HepG2 (cell line): ENCODE data around the gene PDCD1LG2. TPM values are rescaled to one million over a fixed set of nuclear protein-coding genes. Genes with fewer than 3 reads are reported as not detected.

Source experiments
- ATAC-seq: fragments of 200-7000 bp; cut with Tn5 transposase; 3 replicates; pipeline ENCODE4 v1.9.1; 2020; ENCODE audit warnings: mild to moderate bottlenecking, moderate library complexity
- BruUV-seq: library from RNA; stranded (reverse); fragments of 400-500 nt; replicated peaks from 2 replicates; lab custom pipeline; 2021; lab: Mats Ljungman, UMichigan
- CTCF ChIA-PET: fragments of 300-600 bp; formaldehyde crosslinking; extraction: SDS; loops from one replicate; lab custom pipeline; 2021; ENCODE audit warnings: low total read pairs, inconsistent platforms, low intra/inter-chr PET ratio; lab: Yijun Ruan, JAX
- POLR2A ChIA-PET: fragments of 350-600 bp; sonication (Branson Sonifier 250); formaldehyde crosslinking; loops from one replicate; lab custom pipeline; 2020; ENCODE audit warnings: antibody characterized with exemption, inconsistent platforms; lab: Yijun Ruan, JAX
- DNase-seq: peaks from one replicate; pipeline ENCODE4 v3.0.0-alpha.2; 2015; ENCODE audit warnings: low spot score
- FAIRE-seq: peaks from 3 replicates; lab custom pipeline; 2011; peaks lifted over from hg19 to GRCh38; lab: Jason Lieb, UNC
- H2AFZ ChIP-seq: one replicate; pipeline ENCODE4 v1.6.1; 2011; ENCODE audit warnings: low read length, inconsistent platforms
- H3K27ac ChIP-seq: fragments of 300-600 bp; 3 replicates; pipeline ENCODE4 v1.8.0; 2011; ENCODE audit warnings: mixed run types, mild to moderate bottlenecking, mixed read lengths, low read length, inconsistent platforms; ENCODE audit not compliant: insufficient read depth; ENCODE audit errors: extremely low read length
- H3K27me3 ChIP-seq, 2 experiments: fragments of 200-600 bp in 1 of 2; 2 replicates in 1 of 2; 3 replicates in 1 of 2; pipeline versions ENCODE4 v1.6.0 to v1.8.0; 2011; ENCODE audit warnings: low read length in 2 of 2, mild to moderate bottlenecking in 2 of 2, moderate library complexity in 2 of 2, inconsistent platforms in 1 of 2; ENCODE audit not compliant: insufficient read depth in 2 of 2, control insufficient read depth in 1 of 2
- H3K36me3 ChIP-seq, 2 experiments: fragments of 200-600 bp in 1 of 2; replicated peaks in 1 of 2; 2 replicates in 1 of 2; 3 replicates in 1 of 2; pipeline versions ENCODE4 v1.5.1 to v1.8.0; 2011; ENCODE audit warnings: low read length in 2 of 2, inconsistent platforms in 1 of 2; ENCODE audit not compliant: insufficient read depth in 2 of 2, control insufficient read depth in 1 of 2
- H3K4me1 ChIP-seq: 2 replicates; pipeline ENCODE4 v1.5.1; 2012; ENCODE audit warnings: low read length, inconsistent platforms; ENCODE audit not compliant: insufficient read depth
- H3K4me2 ChIP-seq: 2 replicates; pipeline ENCODE4 v1.6.0; 2011; ENCODE audit warnings: low read depth, low read length, inconsistent platforms
- H3K4me3 ChIP-seq, 3 experiments: fragments of 200-600 bp in 1 of 3; sonication (generic), shearing (Covaris generic) in 1 of 3; replicated peaks in 1 of 3; 2 replicates each; pipeline ENCODE4 v1.5.1; 2011 to 2016; ENCODE audit warnings: low read length in 3 of 3, inconsistent platforms in 2 of 3, low read depth in 2 of 3, mild to moderate bottlenecking in 2 of 3, control low read depth in 1 of 3, mixed read lengths in 1 of 3; ENCODE audit not compliant: insufficient read depth in 1 of 3
- H3K79me2 ChIP-seq: one replicate; pipeline ENCODE4 v1.6.1; 2011; ENCODE audit warnings: low read length, inconsistent platforms; ENCODE audit not compliant: insufficient read depth
- H3K9ac ChIP-seq: 2 replicates; pipeline ENCODE4 v1.6.0; 2011; ENCODE audit warnings: mild to moderate bottlenecking, low read depth, low read length, inconsistent platforms; ENCODE audit not compliant: insufficient read depth
- H3K9me3 ChIP-seq: 2 replicates; pipeline ENCODE4 v1.5.1; 2012; ENCODE audit warnings: mild to moderate bottlenecking, low read length
- H4K20me1 ChIP-seq: 2 replicates; pipeline ENCODE4 v1.6.0; 2011; ENCODE audit warnings: inconsistent platforms, mild to moderate bottlenecking, low read length, moderate library complexity; ENCODE audit not compliant: insufficient read depth
- BCLAF1 ChIP-seq: fragments of 450-650 bp; IDR thresholded peaks from 2 replicates; pipeline ENCODE4 v1.6.1; 2017; ENCODE audit warnings: mild to moderate bottlenecking
- ERF ChIP-seq: IDR thresholded peaks from 2 replicates; pipeline ENCODE4 v1.6.1; 2018; ENCODE audit warnings: missing biosample characterization, missing genetic modification reagents
- KDM2A ChIP-seq: sonication (generic); formaldehyde crosslinking; IDR thresholded peaks from 2 replicates; pipeline ENCODE4 v1.4.0; 2020; ENCODE audit warnings: low read depth, missing genetic modification reagents, borderline replicate concordance
- MEIS2 ChIP-seq: sonication (generic); formaldehyde crosslinking; IDR thresholded peaks from 2 replicates; pipeline ENCODE4 v1.9.0; 2021; ENCODE audit warnings: mild to moderate bottlenecking, missing genetic modification reagents
- NR1H2 ChIP-seq: sonication (generic); formaldehyde crosslinking; IDR thresholded peaks from 2 replicates; pipeline ENCODE4 v1.8.1; 2022; ENCODE audit warnings: low read depth, missing genetic modification reagents, borderline replicate concordance
- RORA ChIP-seq: sonication (generic); formaldehyde crosslinking; IDR thresholded peaks from 2 replicates; pipeline ENCODE4 v1.5.0; 2020; ENCODE audit warnings: mild to moderate bottlenecking, missing genetic modification reagents, moderate library complexity
- ZNF124 ChIP-seq: sonication (generic); formaldehyde crosslinking; IDR thresholded peaks from 2 replicates; pipeline ENCODE4 v1.4.0; 2020; ENCODE audit warnings: missing genetic modification reagents
- ZNF143 ChIP-seq: sonication (generic); formaldehyde crosslinking; IDR thresholded peaks from 2 replicates; pipeline ENCODE4 v1.4.0; 2020; ENCODE audit warnings: missing genetic modification reagents
- ZNF232 ChIP-seq: sonication (generic); formaldehyde crosslinking; IDR thresholded peaks from 2 replicates; pipeline ENCODE4 v1.4.0; 2020; ENCODE audit warnings: missing genetic modification reagents, borderline replicate concordance
- ZNF432 ChIP-seq: sonication (generic); formaldehyde crosslinking; IDR thresholded peaks from 2 replicates; pipeline ENCODE4 v1.5.0; 2020; ENCODE audit warnings: missing genetic modification reagents, mild to moderate bottlenecking, borderline replicate concordance
- ZNF446 ChIP-seq: sonication (generic); formaldehyde crosslinking; IDR thresholded peaks from 2 replicates; pipeline ENCODE4 v1.5.0; 2020; ENCODE audit warnings: mild to moderate bottlenecking, missing genetic modification reagents
- ZNF883 ChIP-seq: sonication (generic); formaldehyde crosslinking; IDR thresholded peaks from 2 replicates; pipeline ENCODE4 v1.5.1; 2020; ENCODE audit warnings: mild to moderate bottlenecking, missing genetic modification reagents; ENCODE audit errors: not compliant biosample characterization
- ZSCAN31 ChIP-seq: sonication (generic); formaldehyde crosslinking; IDR thresholded peaks from 2 replicates; pipeline ENCODE4 v1.5.0; 2020; ENCODE audit warnings: low read depth, mild to moderate bottlenecking, missing genetic modification reagents
- ZSCAN9 ChIP-seq: IDR thresholded peaks from 2 replicates; pipeline ENCODE4 v1.6.1; 2016; ENCODE audit warnings: borderline replicate concordance
- WGBS: methylation state at CpG from one replicate; pipeline ENCODE4 v1.1.6; 2017; ENCODE audit warnings: low lambda C conversion rate; 5-methylcytosine and 5-hydroxymethylcytosine counted together
- in situ Hi-C: cut with HindIII; loops from 2 replicates; pipeline ENCODE4 v1.10.0; 2017; ENCODE audit warnings: low pct_unique_long_range_greater_than_20kb; ENCODE audit not compliant: extremely low pct_ligation_motif_present
- intact Hi-C: fragments of 100-400 bp; cut with micrococcal nuclease; formaldehyde crosslinking; loops from one replicate; pipeline ENCODE4 v1.10.0; 2022; ENCODE audit not compliant: unreplicated experiment
- polyA plus RNA-seq, 8 experiments: library from polyadenylated mRNA; depleted of rRNA in 3 of 8; stranded (reverse) in 7 of 8; unstranded in 1 of 8; fragments of >200 nt; fragmentation: Illumina TruSeq in 4 of 8; extraction: Trizol in 4 of 8; gene quantifications; 2 replicates each; pipeline versions ENCODE4 v1.2.1 to v1.2.3, GENCODE V29; 2011 to 2016; ENCODE audit warnings: low read depth in 4 of 8, missing spikeins in 1 of 8, mixed read lengths in 1 of 8; ENCODE audit not compliant: insufficient read depth in 1 of 8
- total RNA-seq, 5 experiments: library from RNA; depleted of rRNA; stranded (reverse); fragments of >200 nt; fragmentation: Illumina TruSeq; extraction: Trizol; gene quantifications; 2 replicates each; pipeline ENCODE4 v1.2.3, GENCODE V29; 2016; ENCODE audit warnings: low read depth in 1 of 5

Gene PDCD1LG2
- total and polyA plus RNA-seq, 2 of the 13 experiments (the other 11 are each of a cell fraction or from before 2014, with no cell fraction given): not detected

GRCh38 chr9:5592231-5592630, 81.9 kb downstream of the PDCD1LG2 start (continued):
- TF ChIP-seq KDM2A: no peak
- TF ChIP-seq ERF (CRISPR knock-in tag): no peak
- TF ChIP-seq MEIS2 (CRISPR knock-in tag): no peak
- no peak for TF ChIP-seq ZNF124 (CRISPR knock-in tag)
- no peak for TF ChIP-seq BCLAF1

GRCh38 chr9:5592904-5593303, 82.6 kb downstream of the PDCD1LG2 start:
- H2AFZ ChIP-seq: no peak overlapping the region
- intact Hi-C loops: loop anchor here (5.0 kb wide), 1 partner anchor 366 kb away; no protein-coding TSS in a partner anchor
- ChIA-PET CTCF (no interaction called here), POLR2A (no interaction called here)
- H3K9me3 ChIP-seq: no peaks in the 10 kb centered on the region
- no peak for DNase-seq
- no peak overlapping the region for H3K27ac ChIP-seq
- TF ChIP-seq ZNF883 (CRISPR knock-in tag): no peak
- no peak for TF ChIP-seq ZNF232 (CRISPR knock-in tag)
- no peak for TF ChIP-seq ZSCAN9 (CRISPR knock-in tag)
- no peak for TF ChIP-seq NR1H2 (CRISPR knock-in tag)
- no peak for TF ChIP-seq ZNF432 (CRISPR knock-in tag)
- TF ChIP-seq ZNF143 (CRISPR knock-in tag): no peak
- no peak for TF ChIP-seq ZNF446 (CRISPR knock-in tag)
- TF ChIP-seq RORA (CRISPR knock-in tag): no peak
- no peak for TF ChIP-seq ZSCAN31
- H3K4me2 ChIP-seq: no peak overlapping the region
- in situ Hi-C loops: loop anchor here (10.0 to 25.0 kb wide), 2 partner anchors 148 to 831 kb away; no protein-coding TSS in a partner anchor
- H3K4me1 ChIP-seq: no peaks in the 10 kb centered on the region
- no peaks in the 10 kb centered on the region for H3K36me3 ChIP-seq
- H3K79me2 ChIP-seq: no peaks in the 10 kb centered on the region
- no peak for ATAC-seq
- H3K27me3 ChIP-seq: no peaks in the 10 kb centered on the region
- 25% methylated on average over 5 of the region's 5 CpGs for WGBS
- H3K4me3 ChIP-seq: no peak overlapping the region
- FAIRE-seq: no peak
- BruUV-seq: no TSS peak
- H4K20me1 ChIP-seq: no peaks in the 10 kb centered on the region
- no peak overlapping the region for H3K9ac ChIP-seq
